GM13977 (cell line): ENCODE data around the gene ITPRID2.

Source experiments
- DNase-seq: peaks from one replicate; pipeline ENCODE4 v3.0.0; 2012; ENCODE audit warnings: low spot score
- CTCF ChIP-seq: IDR thresholded peaks from 2 replicates; pipeline ENCODE4 v1.5.1; 2012; ENCODE audit warnings: mild to moderate bottlenecking, control low read depth; ENCODE audit not compliant: insufficient read depth; ENCODE audit errors: extremely low read depth, missing control alignments
- in situ Hi-C: fragments of 300-500 bp; cut with MboI; formaldehyde crosslinking; loops from one replicate; pipeline ENCODE4 v1.12.0; 2022; ENCODE audit warnings: low sequenced_read_pairs, low pct_unique_long_range_greater_than_20kb, mixed read lengths, inconsistent platforms; ENCODE audit not compliant: unreplicated experiment

The ITPRID2 gene

DNA sequence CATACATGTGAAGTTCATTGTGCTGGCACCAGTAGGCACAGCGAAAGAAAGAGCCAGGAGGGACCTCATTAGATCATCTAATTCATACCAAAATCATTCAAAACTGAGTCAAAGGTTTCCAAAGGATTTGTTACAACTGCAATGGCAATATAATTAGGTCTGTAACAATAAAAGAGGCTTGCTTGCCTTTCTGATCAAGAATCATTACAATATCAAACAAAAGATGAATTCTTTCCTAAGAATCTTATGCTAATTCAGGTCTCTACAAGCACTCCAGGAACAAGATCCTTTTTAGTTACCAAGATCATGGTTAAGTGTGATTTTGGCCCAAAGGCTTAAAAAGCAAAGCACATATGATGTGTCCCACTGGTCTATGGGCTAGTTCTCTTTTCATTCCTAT lies 41.9 kb upstream of the ITPRID2 start:
- TF ChIP-seq CTCF: no peak
- in situ Hi-C loops: no loop called here

DNA sequence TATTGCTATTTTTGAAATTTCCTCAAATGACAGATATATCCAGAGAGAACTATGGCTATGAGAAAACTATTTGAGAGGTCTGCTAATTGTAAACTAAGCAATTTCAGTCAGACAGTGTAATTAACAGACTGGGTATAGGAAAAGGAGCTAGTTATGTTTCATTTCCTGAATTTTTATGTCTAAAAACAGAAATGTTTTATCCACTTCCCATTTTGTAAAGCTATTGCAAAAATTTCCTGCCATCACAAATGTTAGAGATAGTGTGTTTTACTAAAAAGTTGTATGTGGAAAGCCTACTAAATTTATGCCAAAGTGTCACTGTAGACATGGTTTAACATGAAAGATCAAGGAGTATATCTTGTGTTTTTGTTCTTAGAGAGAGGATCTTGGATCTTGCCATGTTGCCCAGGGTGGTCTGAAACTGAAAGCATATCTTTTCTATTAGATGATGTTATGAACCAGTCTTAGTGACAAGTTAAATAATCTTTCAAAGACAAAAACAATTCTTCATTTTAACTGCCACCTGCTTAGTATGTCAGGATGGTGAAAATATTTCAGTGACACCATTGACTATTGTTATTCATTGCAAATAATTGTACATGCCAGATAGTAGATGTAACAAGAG lies 40.5 kb upstream of the ITPRID2 start:
- in situ Hi-C loops: no loop called here
- no peak for DNase-seq
- TF ChIP-seq CTCF: no peak

More for the DNA sequence above, 41.9 kb upstream of the ITPRID2 start:
- DNase-seq: no peak

- in situ Hi-C loops: no loop called here
- DNase-seq: no peak
- no peak for TF ChIP-seq CTCF
Observed at GRCh38 chr2:181851726-181852125, 39.8 kb upstream of the ITPRID2 start.

DNA sequence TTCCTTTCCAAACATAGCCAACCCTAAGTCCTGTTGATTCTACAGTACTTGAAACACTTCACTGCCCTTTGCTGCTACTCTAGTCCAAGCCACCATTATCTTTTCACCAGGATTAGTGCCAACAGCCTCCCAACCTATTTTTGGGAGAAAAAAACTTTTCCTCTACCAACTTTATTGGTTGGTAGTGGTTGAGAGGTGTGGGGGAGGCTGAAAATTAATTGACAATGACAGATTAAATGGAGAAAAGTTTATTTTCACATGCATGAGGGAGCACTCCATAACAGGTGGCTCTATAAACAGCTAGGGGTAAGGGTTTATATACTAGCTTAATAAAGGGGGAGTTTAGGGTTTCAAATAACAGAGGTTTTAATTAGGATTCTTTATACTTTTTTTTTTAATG lies 37.8 kb upstream of the ITPRID2 start:
- in situ Hi-C loops: no loop called here
- no peak for TF ChIP-seq CTCF
- DNase-seq: no peak

DNA sequence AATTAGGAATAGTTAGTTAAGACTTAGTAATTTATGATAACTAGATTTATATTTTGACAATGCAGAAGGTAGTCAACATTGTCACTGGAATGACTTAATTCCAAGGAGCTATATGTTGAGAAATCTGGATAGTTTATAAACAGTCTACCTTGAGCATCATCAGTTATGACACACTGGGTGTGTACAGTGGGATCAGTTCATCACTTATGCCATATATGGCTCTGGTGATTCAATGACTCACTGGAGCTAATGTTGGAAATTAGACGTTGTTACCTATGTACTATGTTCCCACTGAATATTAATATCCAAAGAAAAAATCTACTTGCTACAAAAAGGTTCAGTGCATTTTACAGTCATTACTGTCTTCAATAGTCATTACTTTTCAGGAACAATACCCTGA lies 34.0 kb upstream of the ITPRID2 start:
- in situ Hi-C loops: no loop called here
- no peak for TF ChIP-seq CTCF
- no peak for DNase-seq

- in situ Hi-C loops: no loop called here
- no peak for DNase-seq
Observed at GRCh38 chr2:181858600-181858999, 32.9 kb upstream of the ITPRID2 start.

More at GRCh38 chr2:181858600-181858999, 32.9 kb upstream of the ITPRID2 start:
- no peak for TF ChIP-seq CTCF
